ENCODE results near the gene PIGZ. TPM values are rescaled to one million over a fixed set of nuclear protein-coding genes. Genes with fewer than 3 reads are reported as not detected.

Gene PIGZ
- total and polyA plus RNA-seq, 9 of the 15 experiments (the other 6 are each of a cell fraction or from before 2014, with no cell fraction given): 0.15 to 1.8 (median 0.76) TPM

DNA sequence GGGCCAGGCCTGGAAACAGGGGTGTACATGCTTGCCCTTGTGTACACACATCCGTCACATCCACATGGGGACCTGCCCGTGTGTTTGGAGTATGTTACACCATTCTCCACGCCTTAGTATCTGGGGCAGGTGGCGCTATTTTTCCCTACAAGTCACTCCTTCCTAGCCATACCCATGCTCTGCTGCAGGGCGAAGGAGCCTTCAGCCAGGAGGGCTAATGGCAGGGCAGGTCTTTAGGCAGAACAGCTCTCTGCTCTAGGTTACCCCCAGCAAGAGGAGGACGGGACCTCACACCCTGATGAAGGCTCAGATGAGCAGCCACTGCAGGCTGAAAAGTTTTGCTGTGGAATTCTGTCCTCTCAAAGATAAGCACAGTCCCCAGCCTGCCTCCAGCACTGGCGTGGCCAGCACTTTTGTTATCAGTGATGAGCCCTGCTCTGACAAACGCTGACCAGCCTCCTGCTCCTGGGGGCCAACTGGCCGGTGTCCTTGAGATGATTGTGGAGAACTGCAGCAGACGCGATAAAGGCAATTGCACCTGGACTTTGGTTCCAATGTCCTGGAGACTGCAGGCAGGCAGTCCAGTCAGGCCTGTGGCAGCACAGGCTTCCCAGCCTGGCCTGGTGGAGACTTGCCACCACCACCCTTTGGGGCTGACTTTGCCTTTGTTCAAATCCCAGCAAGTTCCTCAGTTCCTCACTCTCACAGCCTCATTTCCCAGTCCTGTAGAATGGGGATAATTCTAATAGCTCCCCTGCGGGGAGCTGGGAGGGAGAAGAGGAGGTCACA lies 19.8 kb upstream of the PIGZ start (continued):
- TF ChIP-seq RAD21 (CRISPR knock-in tag; conservative IDR thresholded peaks at IDR 0.05 in 1 of 2, IDR thresholded peaks at IDR 0.05 in 1 of 2): peak in 1 of 2 experiments; percentile 23; a peak in 2 of 4 replicates
- TF ChIP-seq MEF2A (IDR thresholded peaks at IDR 0.05; ENCODE audit: control insufficient read depth, low read depth, low read length): 0 out of 2 replicates have a peak, but pooled peaks have one; percentile 33
- no peak for TF ChIP-seq SREBF2 (CRISPR knock-in tag; IDR thresholded peaks at IDR 0.05)
- no peak for TF ChIP-seq SAFB2 (IDR thresholded peaks at IDR 0.05; ENCODE audit: borderline replicate concordance, low read depth, low read length, severe bottlenecking)
- TF ChIP-seq CHD4 (IDR thresholded peaks at IDR 0.05; ENCODE audit: insufficient read depth, insufficient replicate concordance, low read depth, low read length, poor library complexity, severe bottlenecking): no peak
- TF ChIP-seq DIDO1 (tag; IDR thresholded peaks at IDR 0.05; ENCODE audit: low read depth): no peak
- no peak for TF ChIP-seq ZNF830 (CRISPR knock-in tag; IDR thresholded peaks at IDR 0.05)
- TF ChIP-seq NFIC (IDR thresholded peaks at IDR 0.05): peak; percentile 97
- TF ChIP-seq RHOXF2B (CRISPR knock-in tag; conservative IDR thresholded peaks at IDR 0.05): no peak
- TF ChIP-seq RBM22 (IDR thresholded peaks at IDR 0.05; ENCODE audit: low read depth, low read length, poor library complexity, severe bottlenecking): no peak
- TF ChIP-seq BHLHE40 (IDR thresholded peaks at IDR 0.05; ENCODE audit: low read length): peak; percentile 46; the same call in 1 of the 2 replicates
- peak; percentile 81; the same call in 1 of the 2 replicates for TF ChIP-seq NCOA1 (IDR thresholded peaks at IDR 0.05; ENCODE audit: low read depth)
- TF ChIP-seq MBD2 (IDR thresholded peaks at IDR 0.05; ENCODE audit: borderline replicate concordance, low read depth): no peak
- no peak for TF ChIP-seq U2AF2 (optimal IDR thresholded peaks at IDR 0.05; ENCODE audit: low read depth, low read length)
- no peak for TF ChIP-seq ZNF75A (CRISPR knock-in tag; IDR thresholded peaks at IDR 0.05)
- TF ChIP-seq MCM5 (IDR thresholded peaks at IDR 0.05; ENCODE audit: low read depth): no peak
- no peak for TF ChIP-seq JUNB (CRISPR knock-in tag; conservative IDR thresholded peaks at IDR 0.05)
- TF ChIP-seq RFX5 (IDR thresholded peaks at IDR 0.05; ENCODE audit: low read depth, low read length): no peak
- no peak for TF ChIP-seq KDM2B (CRISPR knock-in tag; IDR thresholded peaks at IDR 0.05)
- TF ChIP-seq CCAR2 (IDR thresholded peaks at IDR 0.05; ENCODE audit: low read depth, low read length): no peak
- peak; percentile 83; the same call in 1 of the 2 replicates for TF ChIP-seq RUNX1 (IDR thresholded peaks at IDR 0.05; ENCODE audit: low read depth)
- peak; percentile 81; the same call in 1 of the 2 replicates for TF ChIP-seq ZNF274 (IDR thresholded peaks at IDR 0.05; ENCODE audit: borderline replicate concordance, low read depth, low read length)
- TF ChIP-seq ZNF778 (CRISPR knock-in tag; IDR thresholded peaks at IDR 0.05): no peak
- no peak for TF ChIP-seq CEBPG (CRISPR knock-in tag; IDR thresholded peaks at IDR 0.05)
- no peak for TF ChIP-seq CEBPG (tag; conservative IDR thresholded peaks at IDR 0.05 in 1 of 2, IDR thresholded peaks at IDR 0.05 in 1 of 2)
- peak; percentile 77 for TF ChIP-seq HMGN3 (IDR thresholded peaks at IDR 0.05; ENCODE audit: borderline replicate concordance, extremely low read depth, insufficient read length, low read depth, low read length)
- TF ChIP-seq, protein P1, sequence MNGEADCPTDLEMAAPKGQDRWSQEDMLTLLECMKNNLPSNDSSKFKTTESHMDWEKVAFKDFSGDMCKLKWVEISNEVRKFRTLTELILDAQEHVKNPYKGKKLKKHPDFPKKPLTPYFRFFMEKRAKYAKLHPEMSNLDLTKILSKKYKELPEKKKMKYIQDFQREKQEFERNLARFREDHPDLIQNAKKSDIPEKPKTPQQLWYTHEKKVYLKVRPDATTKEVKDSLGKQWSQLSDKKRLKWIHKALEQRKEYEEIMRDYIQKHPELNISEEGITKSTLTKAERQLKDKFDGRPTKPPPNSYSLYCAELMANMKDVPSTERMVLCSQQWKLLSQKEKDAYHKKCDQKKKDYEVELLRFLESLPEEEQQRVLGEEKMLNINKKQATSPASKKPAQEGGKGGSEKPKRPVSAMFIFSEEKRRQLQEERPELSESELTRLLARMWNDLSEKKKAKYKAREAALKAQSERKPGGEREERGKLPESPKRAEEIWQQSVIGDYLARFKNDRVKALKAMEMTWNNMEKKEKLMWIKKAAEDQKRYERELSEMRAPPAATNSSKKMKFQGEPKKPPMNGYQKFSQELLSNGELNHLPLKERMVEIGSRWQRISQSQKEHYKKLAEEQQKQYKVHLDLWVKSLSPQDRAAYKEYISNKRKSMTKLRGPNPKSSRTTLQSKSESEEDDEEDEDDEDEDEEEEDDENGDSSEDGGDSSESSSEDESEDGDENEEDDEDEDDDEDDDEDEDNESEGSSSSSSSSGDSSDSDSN (IDR thresholded peaks at IDR 0.05; ENCODE audit: borderline replicate concordance in 1 of 2, low read depth in 2 of 2, low read length in 2 of 2): peak; percentile 16 to 81; a peak in 2 of 4 replicates
